ENCODE measurements around the gene RNF207.

GRCh38 chr1:6198646-6199297 lies 7.1 kb upstream of the RNF207 start:
- TF ChIP-seq YY1 (IDR thresholded peaks at IDR 0.05) (no peak), CTCF (IDR thresholded peaks at IDR 0.05; ENCODE audit: low read depth, low read length, missing input control) (no peak), SP1 (IDR thresholded peaks at IDR 0.05) (no peak), ATF3 (IDR thresholded peaks at IDR 0.05) (no peak), ZBTB33 (IDR thresholded peaks at IDR 0.05) (no peak), MAX (IDR thresholded peaks at IDR 0.05) (no peak), JUND (IDR thresholded peaks at IDR 0.05) (no peak), EGR1 (IDR thresholded peaks at IDR 0.05; ENCODE audit: low read depth in 2 of 2) (no peak), GABPA (IDR thresholded peaks at IDR 0.05 in 1 of 2, conservative IDR thresholded peaks at IDR 0.05 in 1 of 2) (no peak), TAF1 (conservative IDR thresholded peaks at IDR 0.05) (no peak), RAD21 (IDR thresholded peaks at IDR 0.05) (no peak), FOXA2 (IDR thresholded peaks at IDR 0.05) (no peak), RXRA (IDR thresholded peaks at IDR 0.05) (no peak)
